HG02840 (cell line): Measurements from ENCODE around the gene CDH4.

ENCODE experiments used
- ATAC-seq: cut with Tn5 transposase; IDR thresholded peaks from one replicate; pipeline ENCODE4 v1.9.1; 2021; ENCODE audit warnings: mild to moderate bottlenecking, moderate library complexity, moderate number of reproducible peaks; ENCODE audit not compliant: unreplicated experiment, low FRiP score

Gene CDH4

DNA sequence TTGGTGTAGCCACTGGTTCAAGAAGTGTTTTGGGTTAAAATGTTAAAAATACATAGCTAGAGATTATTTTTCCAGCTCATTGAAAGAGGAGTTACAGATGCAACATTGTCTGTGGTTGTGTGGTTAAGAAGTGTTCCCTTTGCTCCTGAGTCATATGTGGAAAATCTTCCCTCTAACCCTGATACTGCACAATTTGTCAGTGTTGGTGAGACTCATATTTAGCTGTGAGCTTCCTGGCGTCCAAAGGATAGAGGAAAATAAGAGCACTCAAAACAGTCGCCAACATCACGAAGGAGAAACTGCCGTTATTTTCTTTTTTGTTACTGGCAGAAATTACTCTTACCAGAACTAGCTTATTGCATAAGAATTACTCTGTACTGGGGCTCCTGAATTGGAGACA, 250.4 kb downstream of the CDH4 start:
- ATAC-seq = no peak

DNA sequence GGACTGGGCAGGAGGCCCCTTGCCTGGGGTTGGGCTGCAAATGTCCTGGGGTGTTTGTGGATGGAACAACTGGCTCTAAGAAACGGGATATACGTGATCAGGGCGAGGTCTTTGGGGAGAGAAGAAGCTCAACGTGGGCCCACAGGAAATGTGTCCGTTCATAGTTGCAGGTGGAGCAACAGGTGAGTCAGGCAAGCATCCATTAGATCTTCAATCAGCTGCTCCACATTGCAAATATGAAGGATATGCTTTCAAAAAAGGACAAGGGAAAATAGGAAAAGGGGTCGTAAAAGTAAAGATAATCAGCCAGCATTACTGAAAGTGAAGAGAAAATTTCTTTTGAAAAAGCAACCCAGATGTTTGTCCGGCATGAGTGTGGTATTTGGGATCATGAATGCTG, 251.0 kb downstream of the CDH4 start:
- no peak for ATAC-seq

DNA sequence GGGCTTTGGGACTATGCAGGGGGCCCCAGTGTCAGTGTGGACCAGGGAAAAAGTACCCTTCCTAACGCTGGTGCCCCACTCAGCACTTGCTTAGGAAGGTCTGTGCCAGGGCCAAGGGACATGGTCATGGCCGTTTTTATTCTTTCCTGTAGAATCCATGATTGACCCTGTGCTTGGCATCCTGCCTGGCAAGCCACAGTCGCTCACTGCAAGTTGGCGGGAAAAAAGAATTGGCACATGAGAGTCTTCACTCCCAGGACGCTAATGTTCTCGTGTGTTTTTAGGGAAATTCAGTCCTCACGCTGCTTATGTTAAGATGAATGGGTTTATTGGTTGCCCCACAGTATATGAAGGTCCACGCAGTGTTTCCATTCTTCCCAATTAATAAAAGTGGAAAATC, 253.4 kb downstream of the CDH4 start:
- no peak for ATAC-seq

DNA sequence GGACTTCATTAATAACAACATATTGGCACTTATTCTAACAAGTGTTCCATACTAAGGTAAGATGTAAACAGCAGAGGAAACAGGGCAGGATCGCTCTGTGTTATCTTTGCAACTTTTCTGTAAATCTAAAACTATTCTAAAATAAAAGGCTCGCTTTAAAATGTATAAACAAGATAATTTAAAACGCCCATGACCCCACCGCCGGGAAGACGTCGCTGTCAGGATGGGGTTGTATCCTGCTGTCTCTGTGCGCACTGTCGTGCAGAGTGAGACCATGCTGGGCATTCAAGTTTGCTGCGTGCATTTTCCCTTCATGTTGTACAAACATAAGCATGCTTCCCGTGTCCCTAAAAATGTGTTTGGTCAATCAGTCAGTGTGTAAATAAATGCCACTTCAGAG, 255.7 kb downstream of the CDH4 start:
- ATAC-seq = no peak

DNA sequence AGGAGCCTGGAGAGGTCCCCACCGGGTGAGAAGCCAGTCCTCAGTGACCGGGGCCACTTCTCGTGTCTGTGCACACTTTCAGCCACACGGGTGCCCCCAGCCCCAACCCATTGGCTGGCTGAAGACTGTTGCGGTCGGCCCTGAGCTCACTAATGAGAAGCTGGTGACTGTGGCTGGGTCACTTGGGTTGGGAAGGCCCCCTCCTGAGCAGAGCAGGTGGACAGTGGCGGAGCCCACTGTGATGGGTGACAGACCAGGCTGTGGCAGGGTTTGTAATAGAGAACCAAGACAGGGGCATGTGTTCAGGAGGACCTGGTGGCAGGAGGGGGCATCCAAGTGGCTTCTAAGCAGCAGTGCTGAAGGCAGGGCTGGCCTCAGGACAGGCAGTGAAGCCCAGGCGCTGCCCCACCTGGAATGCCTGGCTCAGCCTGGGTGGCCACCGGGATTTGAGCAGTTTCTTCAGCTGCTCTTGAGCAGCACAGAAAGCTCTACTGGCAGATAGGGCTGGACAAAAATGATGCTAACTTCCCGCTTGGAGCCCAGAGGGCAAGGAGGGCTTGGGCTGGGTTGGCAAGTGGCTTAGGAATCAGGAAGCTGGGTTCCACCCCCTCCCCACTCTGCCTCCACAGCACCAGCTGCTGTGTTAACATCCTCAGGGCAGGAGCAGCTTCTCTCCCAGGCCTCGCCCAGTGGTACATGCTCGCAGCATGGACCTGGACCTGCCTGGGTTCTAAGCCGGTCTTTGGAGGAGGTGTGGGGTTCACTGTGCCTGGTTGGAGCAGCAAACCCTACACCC, 256.4 kb downstream of the CDH4 start:
- no peak for ATAC-seq

DNA sequence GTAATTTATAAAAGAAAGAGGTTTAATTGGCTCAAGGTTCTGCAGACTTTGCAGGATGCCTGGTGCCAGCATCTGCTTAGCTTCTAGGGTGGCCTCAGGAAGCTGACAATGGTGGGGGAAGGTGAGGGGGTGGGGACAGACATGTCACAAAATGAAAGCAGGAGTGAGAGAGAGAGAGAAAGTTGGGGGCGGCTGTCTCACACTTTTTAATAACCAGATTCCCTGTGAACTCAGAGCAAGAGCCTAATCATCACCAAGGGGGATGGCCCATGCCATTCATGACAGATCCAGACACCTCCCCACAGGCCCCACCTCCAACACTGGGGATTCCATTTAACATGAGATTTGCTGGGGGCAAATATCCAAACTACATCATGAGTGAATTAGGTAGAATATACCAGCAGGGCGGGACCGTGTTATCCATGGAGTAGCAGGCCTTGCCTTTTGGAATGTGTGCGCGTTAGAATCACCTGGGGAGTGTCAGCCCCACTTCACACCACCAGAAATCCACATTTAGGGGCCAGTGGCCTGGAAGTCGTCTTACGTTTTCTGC, 258.8 kb downstream of the CDH4 start:
- no peak for ATAC-seq

DNA sequence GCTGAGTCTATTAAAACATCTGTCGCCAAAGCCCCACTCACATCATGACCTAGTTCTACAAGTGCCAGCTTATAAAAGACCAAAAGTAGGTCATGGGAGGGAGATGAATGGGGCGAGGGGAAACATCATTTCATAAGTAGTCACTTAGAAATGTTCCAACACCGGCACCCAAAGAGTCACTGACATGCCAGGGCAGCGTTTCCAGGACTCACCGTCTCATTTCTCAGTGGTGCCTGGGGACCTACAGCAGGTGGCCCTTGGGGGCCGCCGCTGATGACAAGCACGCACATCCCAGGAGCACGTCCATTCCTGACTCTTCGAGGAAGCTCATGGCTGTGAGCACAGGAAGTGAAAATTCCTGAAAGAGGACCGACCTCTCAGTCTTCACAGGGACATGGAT, 260.4 kb downstream of the CDH4 start:
- no peak for ATAC-seq

DNA sequence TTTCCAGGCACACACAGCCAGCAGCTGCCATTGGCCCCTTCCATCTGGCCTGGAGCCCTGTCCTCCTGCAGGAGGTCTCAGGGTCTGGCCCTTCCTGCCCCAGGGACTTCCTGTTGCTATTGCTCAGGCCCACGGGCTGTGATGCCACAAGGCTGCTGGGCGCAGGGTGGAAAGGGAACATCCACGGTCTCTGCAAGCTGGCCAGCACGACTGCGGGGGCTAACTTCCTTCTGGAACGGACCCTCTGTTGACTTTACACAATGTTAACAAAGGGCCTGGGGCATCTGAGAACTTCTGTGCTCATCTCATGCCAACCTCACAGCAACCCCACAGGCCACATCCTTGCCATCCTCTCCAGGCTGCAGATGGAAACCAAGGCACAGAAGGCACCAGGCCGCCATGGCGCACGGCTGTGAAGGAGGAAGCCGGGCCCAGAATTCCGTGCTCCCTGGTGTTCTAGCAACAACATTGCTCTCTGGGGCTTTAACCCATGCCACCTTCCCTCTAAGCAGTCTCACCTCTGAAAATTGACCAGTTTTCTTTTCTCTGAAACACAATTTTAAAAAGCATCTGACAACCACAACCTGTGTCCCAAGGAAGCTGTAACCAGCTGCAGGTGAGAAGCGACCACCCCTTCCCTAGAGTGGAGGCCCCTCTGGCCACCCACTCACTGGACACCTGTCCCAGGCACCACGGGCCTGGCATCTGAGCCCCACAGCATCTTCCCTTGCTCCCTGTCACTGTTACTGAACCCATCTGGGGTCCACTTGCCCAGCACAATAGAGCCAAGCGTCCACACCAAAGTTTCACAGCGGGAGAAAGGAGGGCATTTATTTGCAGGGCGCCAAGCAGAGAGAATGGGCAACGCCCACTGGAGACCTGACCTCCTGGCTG, 261.3 kb downstream of the CDH4 start:
- ATAC-seq = no peak

DNA sequence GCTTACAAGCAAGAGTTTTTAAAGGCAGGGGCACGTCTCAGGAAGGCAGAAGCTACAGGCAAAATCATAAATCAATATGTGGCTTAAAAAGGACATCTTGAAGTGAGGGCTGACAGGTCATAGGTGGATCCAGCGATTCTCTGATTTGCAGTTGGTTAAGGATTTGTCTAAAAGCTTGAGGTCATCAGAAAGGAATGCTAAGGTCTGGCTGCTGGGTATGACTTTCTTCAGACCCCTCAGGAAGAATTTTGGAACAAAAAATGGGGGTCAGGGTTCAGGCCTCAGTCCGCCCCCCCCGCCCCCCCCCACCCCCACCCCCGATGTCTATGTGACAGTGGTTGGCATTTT, 261.9 kb downstream of the CDH4 start:
- ATAC-seq = no peak

DNA sequence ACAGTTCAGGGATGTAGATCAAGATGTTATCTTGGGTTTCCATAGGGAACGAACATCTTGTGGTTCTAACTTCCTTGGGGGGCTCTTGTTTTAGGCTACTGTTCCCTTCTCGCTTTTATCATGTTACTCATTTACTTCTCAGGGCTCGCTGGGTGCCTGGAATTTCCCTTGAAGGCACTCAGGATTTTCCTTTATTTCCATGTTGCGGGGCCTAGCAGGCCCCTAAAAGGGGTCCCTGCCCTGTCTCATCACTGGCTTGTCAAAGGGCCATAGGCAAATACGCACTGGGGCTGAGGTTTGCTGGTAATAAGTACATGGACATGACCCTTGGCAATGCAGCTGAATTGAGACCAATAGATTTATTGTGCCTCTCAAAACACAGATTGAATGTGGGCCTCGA, 262.3 kb downstream of the CDH4 start:
- ATAC-seq = no peak

DNA sequence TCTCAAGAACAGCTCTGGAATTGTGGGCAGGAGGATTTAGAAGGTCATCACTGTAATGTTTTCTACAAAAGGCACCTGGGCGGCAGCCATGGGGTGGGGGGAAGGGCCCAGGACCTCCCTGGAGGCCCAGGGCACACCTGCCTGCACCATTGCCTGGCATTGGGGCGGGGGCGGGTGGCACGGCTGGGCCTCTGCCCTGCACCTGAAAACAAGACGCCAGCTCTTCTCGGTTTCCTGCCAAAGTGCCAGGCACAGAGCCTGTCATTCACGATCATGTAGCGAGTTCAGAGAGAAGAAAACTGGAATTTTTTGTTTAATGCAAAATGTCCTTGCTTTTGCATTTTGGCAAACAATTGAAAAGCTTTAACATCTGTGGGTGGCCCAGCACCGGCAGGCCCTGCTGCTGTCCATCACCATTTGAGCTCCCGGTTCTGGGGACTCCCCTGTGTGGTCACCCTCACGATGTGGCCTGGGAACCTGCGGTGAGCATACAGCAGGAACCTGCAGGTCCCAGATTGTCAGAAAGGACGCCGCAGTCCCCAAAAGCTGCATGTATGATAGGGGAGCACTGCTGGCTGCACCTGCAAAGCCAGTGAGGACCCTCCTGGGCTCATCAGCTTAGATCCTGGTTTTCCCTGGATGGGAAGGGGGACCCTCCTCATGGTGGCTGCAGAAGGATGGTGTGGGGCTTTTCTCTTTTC, 262.9 kb downstream of the CDH4 start:
- ATAC-seq = no peak

DNA sequence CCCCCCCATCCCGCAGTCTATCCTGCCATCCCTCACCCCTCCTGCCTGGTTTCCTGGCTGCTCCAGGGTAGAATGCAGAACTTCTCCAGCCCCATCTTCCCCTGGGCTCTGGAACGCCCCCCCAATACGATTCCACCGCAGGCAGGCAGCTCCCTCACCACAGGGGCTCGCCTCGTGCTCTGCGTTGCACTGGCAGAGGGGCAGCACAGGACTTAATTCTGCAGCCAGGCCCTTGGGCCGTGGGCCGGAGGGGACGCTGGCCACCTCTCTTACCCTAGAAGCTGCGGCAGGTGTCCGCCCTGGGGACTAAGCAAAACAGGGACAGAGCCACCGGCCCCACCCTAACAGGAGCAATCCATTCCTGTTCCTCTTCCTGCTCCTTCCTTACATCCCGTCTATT, 263.9 kb downstream of the CDH4 start:
- ATAC-seq = no peak

DNA sequence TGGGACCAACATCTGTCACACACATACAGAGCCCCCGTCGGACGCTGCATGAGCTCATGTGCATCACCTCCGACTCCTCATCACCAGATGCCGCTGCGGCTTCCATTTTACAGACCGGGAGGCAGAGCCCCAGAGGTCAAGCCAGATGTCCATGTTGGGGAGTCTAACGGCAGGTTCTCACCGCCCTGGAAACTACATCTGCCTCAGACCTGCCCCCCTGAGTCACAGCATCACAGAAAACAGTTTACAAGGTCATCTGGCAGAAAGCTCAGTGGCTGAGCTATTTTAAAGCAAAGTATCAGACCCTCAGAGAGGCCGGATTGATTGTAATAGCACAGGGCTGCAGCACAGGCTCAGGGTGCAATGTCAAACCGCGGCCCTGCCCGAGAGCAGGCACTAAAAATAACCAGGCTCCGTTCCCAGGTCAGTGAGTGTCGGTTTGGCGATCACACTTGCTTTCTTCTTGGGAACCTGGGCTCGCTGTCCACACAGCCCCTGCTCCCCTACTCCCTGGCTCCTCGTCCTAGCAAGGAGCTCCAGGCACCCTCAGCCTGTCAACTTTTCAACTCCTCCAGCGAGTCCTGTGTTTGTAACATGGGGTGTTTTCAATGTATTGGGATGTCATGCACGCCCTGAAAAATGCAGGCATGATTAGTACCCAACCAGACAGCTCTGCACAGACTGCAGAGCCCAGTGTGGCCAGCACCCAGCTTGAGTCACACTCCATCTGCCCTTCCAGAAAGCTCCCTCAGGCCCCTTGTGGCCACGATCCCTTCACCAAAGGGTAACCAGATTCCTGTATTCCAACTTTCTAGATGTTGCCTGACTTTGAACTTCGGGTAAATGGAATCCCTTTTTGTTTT, 264.5 kb downstream of the CDH4 start:
- ATAC-seq = no peak

DNA sequence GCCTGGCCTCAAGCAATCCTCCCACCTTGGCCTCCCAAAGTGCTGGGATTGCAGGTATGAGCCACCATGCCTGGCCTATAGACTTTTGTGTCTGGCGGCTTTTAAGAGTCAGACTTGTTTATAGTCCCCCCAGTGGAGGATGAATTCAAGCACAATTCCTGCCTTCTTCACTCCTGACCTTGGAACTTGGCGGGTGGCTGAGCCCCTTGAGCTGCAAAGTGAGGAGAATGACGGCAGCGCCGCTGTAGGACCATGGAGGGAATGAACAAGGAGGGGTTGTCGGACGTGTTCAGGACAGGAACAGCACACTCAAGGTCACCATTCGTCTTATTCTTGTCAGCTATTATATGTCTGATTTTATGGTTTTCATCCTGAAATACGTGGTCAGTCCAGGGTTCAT, 265.4 kb downstream of the CDH4 start:
- no peak for ATAC-seq

DNA sequence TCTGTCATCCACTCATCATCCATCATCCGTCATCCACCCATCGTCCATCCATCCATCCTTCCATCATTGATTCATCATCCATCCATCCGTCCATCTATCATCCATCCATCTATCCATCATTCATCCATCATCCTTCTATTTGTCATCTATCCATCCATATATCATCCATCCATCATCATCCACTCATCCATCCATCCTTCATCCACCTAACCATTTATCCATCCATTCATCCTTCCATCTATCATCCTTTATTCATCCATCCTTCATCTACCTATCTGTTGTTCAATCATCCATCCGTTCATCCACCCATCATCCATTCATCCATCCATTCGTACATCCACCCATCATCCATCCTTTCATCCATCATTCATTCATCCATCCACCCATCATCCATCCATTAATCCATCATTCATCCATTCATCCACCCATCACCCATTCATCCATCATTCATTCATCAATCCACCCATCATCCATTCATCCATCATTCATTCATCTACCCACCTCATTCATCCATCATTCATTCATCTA, 266.4 kb downstream of the CDH4 start:
- ATAC-seq = no peak

DNA sequence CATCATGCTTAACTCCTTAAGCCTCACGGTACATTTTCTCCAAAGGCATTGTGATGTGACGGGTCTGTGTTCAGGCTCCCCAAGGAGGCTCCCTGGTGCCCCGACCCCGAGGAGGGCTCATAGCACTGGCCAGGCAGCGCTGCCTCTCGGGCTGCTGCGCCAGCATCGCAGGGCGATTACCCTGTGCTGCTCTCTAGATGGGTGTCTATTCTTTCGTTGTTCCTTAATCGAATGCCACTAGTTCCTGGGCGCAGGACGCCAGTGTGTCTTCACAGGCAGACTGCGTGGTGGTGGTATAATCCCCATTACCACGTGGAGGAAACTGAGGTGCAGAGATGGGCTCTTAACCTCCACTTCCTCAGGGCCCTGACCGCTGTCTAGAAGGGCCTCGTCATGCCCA, 267.4 kb downstream of the CDH4 start:
- ATAC-seq = no peak

DNA sequence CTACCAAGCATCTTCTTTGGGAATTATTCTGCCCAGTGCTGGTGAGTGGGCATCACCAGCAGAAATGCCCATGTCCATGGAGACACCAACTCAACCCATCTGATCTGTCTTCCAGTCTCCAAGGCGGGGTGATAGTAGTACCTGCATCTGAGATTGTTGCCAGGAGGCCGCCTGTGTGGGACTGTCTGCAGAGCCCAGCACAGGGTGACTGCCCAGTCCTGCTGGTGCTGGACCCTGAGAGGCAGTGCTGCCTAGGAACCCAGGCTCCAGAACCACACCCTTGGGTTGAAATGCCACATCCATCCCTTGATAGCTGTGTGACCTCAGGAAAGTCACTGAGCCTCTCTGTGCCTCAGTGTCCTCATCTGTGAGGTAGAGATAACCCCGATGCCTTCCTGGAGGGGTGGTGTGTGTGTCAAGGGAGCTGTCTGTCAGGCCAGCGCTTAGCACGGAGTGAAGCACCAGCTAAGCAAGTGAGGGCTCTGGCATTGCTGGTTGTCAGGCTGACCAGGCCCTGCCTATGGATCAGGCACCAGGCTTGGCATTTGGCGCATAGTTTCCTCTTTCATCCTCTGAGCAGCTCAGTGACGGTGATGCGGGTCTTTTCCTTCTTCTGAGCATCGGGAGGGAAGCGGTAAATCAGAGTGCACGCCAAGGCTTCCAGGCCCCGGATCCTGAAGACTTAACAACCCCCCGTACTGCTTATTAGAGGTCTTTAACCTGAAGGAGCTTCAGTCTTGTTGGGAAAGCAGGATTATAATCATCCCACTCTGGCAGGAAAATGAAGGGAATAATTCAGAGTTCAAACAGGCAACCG, 268.2 kb downstream of the CDH4 start:
- ATAC-seq = no peak

DNA sequence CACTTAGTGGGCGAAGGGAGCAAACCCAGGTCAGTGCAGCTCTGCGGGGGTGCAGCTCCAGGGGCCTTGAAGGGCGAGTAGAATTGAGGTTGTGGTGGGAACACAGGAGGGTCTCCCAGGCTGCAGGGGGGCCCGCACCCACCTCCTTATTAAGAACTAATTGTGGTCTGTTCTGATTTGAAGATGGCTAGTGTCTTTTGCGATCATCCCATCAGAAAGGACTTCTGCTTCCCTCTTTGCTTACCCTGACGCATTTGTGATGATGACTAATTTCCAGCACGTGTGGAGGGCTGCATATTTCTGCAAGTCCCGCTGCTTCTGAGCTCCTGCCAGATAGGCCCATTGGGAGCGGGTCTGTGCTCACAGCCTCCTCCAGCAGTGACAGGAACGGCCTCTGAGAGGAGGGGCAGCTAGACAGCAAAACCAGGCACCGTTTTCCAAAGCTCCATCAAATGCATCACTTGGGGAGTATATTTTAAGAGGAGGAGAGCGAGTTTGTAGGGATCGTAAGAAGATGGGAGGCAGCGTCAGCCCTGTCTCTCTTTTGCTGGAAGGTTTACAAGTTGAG, 268.9 kb downstream of the CDH4 start:
- ATAC-seq = no peak
